DOHH2 (cell line): Measurements from ENCODE around the gene LRPPRC.

Experiments used
- H3F3A ChIP-seq: fragments of 200-600 bp; sonication (generic), shearing (Covaris generic); 2 replicates; pipeline ENCODE4 v1.6.0; 2016; ENCODE audit warnings: antibody characterized with exemption, mild to moderate bottlenecking; ENCODE audit not compliant: control insufficient read depth, insufficient read depth
- H3K27ac ChIP-seq: fragments of 200-600 bp; sonication (generic); 2 replicates; pipeline ENCODE4 v1.5.1; 2014; ENCODE audit warnings: low read depth, mild to moderate bottlenecking, low read length, moderate library complexity
- H3K27me3 ChIP-seq: fragments of 200-600 bp; sonication (generic); 2 replicates; pipeline ENCODE4 v1.6.1; 2014; ENCODE audit warnings: mild to moderate bottlenecking, low read length, mixed read lengths; ENCODE audit not compliant: control insufficient read depth
- H3K36me3 ChIP-seq: fragments of 200-600 bp; sonication (generic); 2 replicates; pipeline ENCODE4 v1.6.1; 2014; ENCODE audit warnings: mild to moderate bottlenecking, low read length, moderate library complexity, mixed read lengths; ENCODE audit not compliant: control insufficient read depth
- H3K4me1 ChIP-seq: fragments of 200-600 bp; sonication (generic); 2 replicates; pipeline ENCODE4 v1.6.1; 2014; ENCODE audit warnings: mild to moderate bottlenecking, low read length, mixed read lengths; ENCODE audit not compliant: control insufficient read depth
- H3K4me2 ChIP-seq: fragments of 200-600 bp; sonication (generic); 2 replicates; pipeline ENCODE4 v1.6.0; 2014; ENCODE audit warnings: mild to moderate bottlenecking, low read length, moderate library complexity
- H3K4me3 ChIP-seq: fragments of 200-600 bp; sonication (generic); 2 replicates; pipeline ENCODE4 v1.5.1; 2014; ENCODE audit warnings: mild to moderate bottlenecking, low read length, mixed read lengths
- H3K79me2 ChIP-seq: fragments of 200-600 bp; sonication (generic); 2 replicates; pipeline ENCODE4 v1.6.1; 2014; ENCODE audit warnings: mild to moderate bottlenecking, low read length, mixed read lengths; ENCODE audit not compliant: control insufficient read depth
- H3K9me2 ChIP-seq: fragments of 200-600 bp; sonication (generic); replicated peaks from 2 replicates; pipeline ENCODE4 v1.6.1; 2014; ENCODE audit warnings: mild to moderate bottlenecking, low read length, mixed read lengths; ENCODE audit not compliant: control insufficient read depth
- H3K9me3 ChIP-seq: fragments of 200-600 bp; sonication (generic); 2 replicates; pipeline ENCODE4 v1.6.1; 2014; ENCODE audit warnings: antibody characterized with exemption, low read length, mixed read lengths; ENCODE audit not compliant: control insufficient read depth, insufficient read depth
- H4K20me1 ChIP-seq: fragments of 200-600 bp; sonication (generic); 2 replicates; pipeline ENCODE4 v1.6.0; 2014; ENCODE audit warnings: low read depth, mild to moderate bottlenecking, antibody characterized with exemption, low read length, moderate library complexity; ENCODE audit not compliant: control insufficient read depth, insufficient read depth
- CTCF ChIP-seq: fragments of 200-600 bp; sonication (generic); IDR thresholded peaks from one replicate; pipeline ENCODE4 v1.5.1; 2014; ENCODE audit warnings: antibody characterized with exemption, mild to moderate bottlenecking, low read depth, low read length; ENCODE audit not compliant: poor library complexity, severe bottlenecking
- EZH2phosphoT487 ChIP-seq: fragments of 200-600 bp; sonication (generic); IDR thresholded peaks from 2 replicates; pipeline ENCODE4 v1.6.1; 2017; ENCODE audit warnings: borderline replicate concordance, mild to moderate bottlenecking, antibody characterized with exemption, low read length, moderate library complexity, mixed read lengths

The LRPPRC gene

GRCh38 chr2:43980902-43981301 is 14.9 kb downstream of the LRPPRC start:
- Histone ChIP-seq H3K27me3 (no peaks in the 10 kb centered on the region), H3K36me3 (peaks cover 93% of the 10 kb centered on the region), H3K79me2 (peaks cover 70% of the 10 kb centered on the region), H3K4me2 (no peak overlapping the region), H3K4me3 (no peak overlapping the region), H3F3A (peaks cover 14% of the 10 kb centered on the region), H4K20me1 (no peaks in the 10 kb centered on the region), H3K27ac (no peak overlapping the region), H3K9me2 (no peaks in the 10 kb centered on the region), H3K9me3 (no peaks in the 10 kb centered on the region), H3K4me1 (no peaks in the 10 kb centered on the region)
- no peak for TF ChIP-seq CTCF
- no peak for TF ChIP-seq EZH2phosphoT487

- Histone ChIP-seq H3K9me3 (no peaks in the 10 kb centered on the region), H3K27me3 (no peaks in the 10 kb centered on the region), H4K20me1 (no peaks in the 10 kb centered on the region), H3K79me2 (peaks cover 39% of the 10 kb centered on the region), H3K4me3 (no peak overlapping the region), H3K9me2 (no peaks in the 10 kb centered on the region), H3K4me1 (no peaks in the 10 kb centered on the region), H3K36me3 (peaks cover 99% of the 10 kb centered on the region), H3F3A (peaks cover 18% of the 10 kb centered on the region; the same call in 1 of the 2 replicates), H3K27ac (no peak overlapping the region), H3K4me2 (no peak overlapping the region)
- TF ChIP-seq EZH2phosphoT487: no peak
- no peak for TF ChIP-seq CTCF
Measured at GRCh38 chr2:43977677-43978375, 18.0 kb downstream of the LRPPRC start.

- Histone ChIP-seq H3K27me3 (no peaks in the 10 kb centered on the region), H3F3A (peaks cover 8% of the 10 kb centered on the region; the same call in 1 of the 2 replicates), H3K4me1 (no peaks in the 10 kb centered on the region), H4K20me1 (peaks cover 4% of the 10 kb centered on the region; the same call in 1 of the 2 replicates), H3K27ac (no peak overlapping the region), H3K9me3 (no peaks in the 10 kb centered on the region), H3K9me2 (no peaks in the 10 kb centered on the region), H3K36me3 (peaks cover 94% of the 10 kb centered on the region), H3K4me3 (no peak overlapping the region), H3K79me2 (peaks cover 5% of the 10 kb centered on the region), H3K4me2 (no peak overlapping the region)
- no peak for TF ChIP-seq EZH2phosphoT487
- no peak for TF ChIP-seq CTCF
Measured at GRCh38 chr2:43960921-43961320, 34.9 kb downstream of the LRPPRC start.
